Ectodermal cell (in vitro differentiated cells): ENCODE results near the gene WIPF3.

Experiments
- H3K27ac ChIP-seq: 2 replicates; pipeline ENCODE4 v1.7.0; 2013; ENCODE audit warnings: mild to moderate bottlenecking, low read depth, low read length; ENCODE audit not compliant: insufficient read depth, poor library complexity, severe bottlenecking
- H3K27me3 ChIP-seq: 2 replicates; pipeline ENCODE4 v1.7.0; 2013; ENCODE audit warnings: mild to moderate bottlenecking, low read length; ENCODE audit not compliant: insufficient read depth, control insufficient read depth, poor library complexity, severe bottlenecking
- H3K36me3 ChIP-seq: one replicate; pipeline ENCODE4 v1.7.0; 2013; ENCODE audit warnings: low read length; ENCODE audit not compliant: control insufficient read depth, insufficient read depth
- H3K4me1 ChIP-seq: one replicate; pipeline ENCODE4 v1.7.0; 2013; ENCODE audit warnings: low read length; ENCODE audit not compliant: control insufficient read depth, insufficient read depth
- H3K4me3 ChIP-seq: 2 replicates; pipeline ENCODE4 v1.7.0; 2013; ENCODE audit warnings: low read depth, low read length, control low read depth; ENCODE audit not compliant: insufficient read depth
- H3K9me3 ChIP-seq: 2 replicates; pipeline ENCODE4 v1.7.0; 2013; ENCODE audit warnings: mild to moderate bottlenecking, low read length, moderate library complexity; ENCODE audit not compliant: control insufficient read depth
- WGBS, 2 experiments: methylation state at CpG; one replicate each; pipeline ENCODE4 v1.1.7; 2013; ENCODE audit warnings: missing lambda C conversion rate in 2 of 2; 5-methylcytosine and 5-hydroxymethylcytosine counted together

The WIPF3 gene

GRCh38 chr7:29898301-29898700 is 92.0 kb downstream of the WIPF3 start:
- WGBS, 2 experiments: 73 to 74% methylated on average over 5 of the region's 5 CpGs
- H3K4me1 ChIP-seq: no peaks in the 10 kb centered on the region
- H3K27me3 ChIP-seq: no peaks in the 10 kb centered on the region
- no peaks in the 10 kb centered on the region for H3K36me3 ChIP-seq
- H3K27ac ChIP-seq: no peak overlapping the region
- no peak overlapping the region for H3K4me3 ChIP-seq
- no peaks in the 10 kb centered on the region for H3K9me3 ChIP-seq

- Histone ChIP-seq H3K9me3 (no peaks in the 10 kb centered on the region), H3K4me3 (no peak overlapping the region), H3K4me1 (no peaks in the 10 kb centered on the region), H3K36me3 (no peaks in the 10 kb centered on the region), H3K27ac (no peak overlapping the region), H3K27me3 (no peaks in the 10 kb centered on the region)
- WGBS, 2 experiments: 80 to 84% methylated on average over 1 of the region's 1 CpG
Measured at GRCh38 chr7:29900745-29901144, 94.4 kb downstream of the WIPF3 start.

DNA sequence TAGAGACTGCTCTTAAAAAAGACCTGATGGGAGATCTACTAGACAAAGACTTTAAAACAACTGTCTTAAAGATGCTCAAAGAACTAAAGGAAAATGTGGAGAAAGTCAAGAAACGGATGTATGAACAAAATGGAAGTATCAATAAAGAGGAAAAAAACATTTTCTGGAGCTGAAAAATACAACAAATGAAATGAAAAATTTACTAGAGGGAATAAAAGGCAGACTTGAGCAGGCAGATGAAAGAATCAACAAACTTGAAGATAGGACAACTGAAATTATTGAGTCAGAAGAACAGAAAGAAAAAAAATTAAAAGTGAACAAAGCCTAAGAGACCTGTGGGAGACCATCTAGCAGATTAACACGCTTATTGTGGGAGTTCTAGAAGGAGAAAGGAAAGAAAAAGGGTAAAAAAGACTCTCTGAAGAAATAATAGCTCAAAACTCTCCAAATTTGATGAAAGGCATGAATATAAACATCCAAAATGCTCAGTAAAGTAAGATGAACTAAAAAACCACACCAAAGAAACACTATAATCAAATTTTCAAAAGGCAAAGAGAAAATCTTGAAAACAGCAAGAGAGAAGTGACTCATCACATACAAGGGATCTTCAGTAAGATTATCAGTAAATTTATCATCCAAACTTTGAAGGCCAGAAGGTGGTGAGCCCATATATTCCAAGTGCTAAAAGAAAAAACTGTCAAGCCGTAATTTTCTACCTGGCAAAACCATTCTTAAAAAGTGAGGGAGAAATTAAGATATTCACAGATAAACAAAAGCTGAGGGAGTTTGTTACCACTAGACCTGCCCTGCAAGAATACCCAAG is 100.1 kb downstream of the WIPF3 start:
- Histone ChIP-seq H3K27me3 (no peaks in the 10 kb centered on the region), H3K9me3 (no peaks in the 10 kb centered on the region), H3K4me3 (no peak overlapping the region), H3K4me1 (no peaks in the 10 kb centered on the region), H3K36me3 (peaks cover 7% of the 10 kb centered on the region), H3K27ac (no peak overlapping the region)
- 96 to 97% methylated on average over 2 to 3 of the region's 3 CpGs for WGBS, 2 experiments

- no peaks in the 10 kb centered on the region for H3K27me3 ChIP-seq
- no peaks in the 10 kb centered on the region for H3K4me1 ChIP-seq
- no peak overlapping the region for H3K27ac ChIP-seq
- H3K4me3 ChIP-seq: no peak overlapping the region
- 88 to 89% methylated on average over 4 of the region's 4 CpGs for WGBS, 2 experiments
- no peaks in the 10 kb centered on the region for H3K36me3 ChIP-seq
- H3K9me3 ChIP-seq: no peaks in the 10 kb centered on the region
Measured at GRCh38 chr7:29914180-29914579, 107.9 kb downstream of the WIPF3 start.

- H3K4me1 ChIP-seq: no peaks in the 10 kb centered on the region
- no peaks in the 10 kb centered on the region for H3K27me3 ChIP-seq
- no peaks in the 10 kb centered on the region for H3K9me3 ChIP-seq
- no peaks in the 10 kb centered on the region for H3K36me3 ChIP-seq
- 88 to 92% methylated on average over 7 of the region's 7 CpGs for WGBS, 2 experiments
- H3K4me3 ChIP-seq: no peak overlapping the region
- H3K27ac ChIP-seq: no peak overlapping the region
Measured at GRCh38 chr7:29915481-29916215, 109.3 kb downstream of the WIPF3 start.

DNA sequence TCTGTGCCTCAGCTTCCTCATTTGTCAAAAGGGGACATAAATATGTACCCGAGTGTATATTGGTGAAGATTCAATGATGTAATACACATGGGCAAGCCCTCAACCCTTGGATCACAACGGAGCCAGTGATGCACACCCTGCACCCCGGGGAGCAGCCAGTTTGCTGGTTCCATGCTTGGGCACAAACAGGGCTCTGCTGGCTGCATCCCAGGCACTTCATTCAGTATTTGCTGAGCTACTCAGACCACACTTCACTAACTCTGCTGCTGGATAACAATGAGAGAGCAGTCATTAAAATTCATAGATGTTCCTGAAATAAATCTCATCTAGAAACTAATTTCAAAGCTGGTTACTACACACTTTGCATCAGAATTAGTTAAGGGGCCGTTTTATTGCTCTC is 111.3 kb downstream of the WIPF3 start:
- H3K4me3 ChIP-seq: no peak overlapping the region
- WGBS, 2 experiments: 89 to 93% methylated on average over 4 of the region's 4 CpGs
- no peaks in the 10 kb centered on the region for H3K27me3 ChIP-seq
- no peak overlapping the region for H3K27ac ChIP-seq
- H3K4me1 ChIP-seq: no peaks in the 10 kb centered on the region
- H3K36me3 ChIP-seq: no peaks in the 10 kb centered on the region
- no peaks in the 10 kb centered on the region for H3K9me3 ChIP-seq

DNA sequence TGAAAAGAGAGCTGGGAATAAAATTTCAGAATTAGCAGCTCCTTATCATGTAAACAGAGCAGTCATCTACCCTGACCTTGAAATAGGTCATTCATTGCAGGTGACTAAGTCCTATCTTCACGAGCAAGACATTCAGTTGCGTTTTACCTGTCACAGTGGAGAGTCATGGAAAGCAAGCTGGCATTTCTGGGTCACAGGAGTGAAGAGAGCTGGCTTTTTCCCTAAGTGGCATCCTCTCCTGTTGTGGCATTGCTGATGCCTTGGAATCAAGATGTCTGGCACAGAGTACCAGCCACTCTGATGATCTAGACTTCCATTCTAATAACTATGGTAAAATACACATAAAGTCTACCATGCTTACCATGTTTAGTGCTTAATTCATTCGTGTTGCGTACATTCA is 112.5 kb downstream of the WIPF3 start:
- H3K27ac ChIP-seq: no peak overlapping the region
- H3K4me3 ChIP-seq: no peak overlapping the region
- H3K9me3 ChIP-seq: no peaks in the 10 kb centered on the region
- no peaks in the 10 kb centered on the region for H3K36me3 ChIP-seq
- H3K27me3 ChIP-seq: no peaks in the 10 kb centered on the region
- H3K4me1 ChIP-seq: no peaks in the 10 kb centered on the region
- 94 to 97% methylated on average over 4 of the region's 4 CpGs for WGBS, 2 experiments

DNA sequence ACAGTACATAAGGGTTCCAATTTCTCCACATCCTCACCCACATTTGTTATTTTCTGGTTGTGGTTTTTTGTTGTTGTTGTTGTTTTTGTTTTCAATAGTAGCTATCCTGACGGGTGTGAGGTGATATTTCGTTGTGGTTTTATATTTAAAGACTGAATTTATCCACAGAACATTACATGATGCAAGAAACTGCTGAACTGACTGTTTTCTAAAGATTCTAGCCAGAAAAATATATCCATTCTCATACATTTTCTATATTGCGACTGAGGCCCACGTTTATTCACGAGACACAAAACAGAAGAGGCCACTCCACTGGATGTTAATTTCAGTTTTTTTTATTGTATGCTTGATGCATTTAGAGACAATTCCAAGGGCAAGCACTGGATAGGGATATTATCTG is 113.5 kb downstream of the WIPF3 start:
- WGBS, 2 experiments: 89 to 95% methylated on average over 3 to 4 of the region's 5 CpGs
- no peak overlapping the region for H3K4me3 ChIP-seq
- H3K27ac ChIP-seq: no peak overlapping the region
- H3K4me1 ChIP-seq: no peaks in the 10 kb centered on the region
- H3K36me3 ChIP-seq: no peaks in the 10 kb centered on the region
- no peaks in the 10 kb centered on the region for H3K27me3 ChIP-seq
- no peaks in the 10 kb centered on the region for H3K9me3 ChIP-seq

- Histone ChIP-seq H3K36me3 (no peaks in the 10 kb centered on the region), H3K9me3 (no peaks in the 10 kb centered on the region), H3K27me3 (no peaks in the 10 kb centered on the region), H3K4me3 (no peak overlapping the region), H3K27ac (no peak overlapping the region), H3K4me1 (no peaks in the 10 kb centered on the region)
- 86 to 92% methylated on average over 5 of the region's 5 CpGs for WGBS, 2 experiments
Measured at GRCh38 chr7:29920491-29920890, 114.2 kb downstream of the WIPF3 start.

- no peaks in the 10 kb centered on the region for H3K4me1 ChIP-seq
- no peaks in the 10 kb centered on the region for H3K36me3 ChIP-seq
- no peak overlapping the region for H3K27ac ChIP-seq
- no peak overlapping the region for H3K4me3 ChIP-seq
- 64% methylated on average over 4 of the region's 4 CpGs for WGBS, 2 experiments
- H3K27me3 ChIP-seq: no peaks in the 10 kb centered on the region
- H3K9me3 ChIP-seq: no peaks in the 10 kb centered on the region
Measured at GRCh38 chr7:29921404-29922010, 115.2 kb downstream of the WIPF3 start.
